AG08396 (cell line): ENCODE measurements around the gene EXOC6B.

Experiments used
- DNase-seq: peaks from one replicate; pipeline ENCODE4 v3.0.0; 2012; ENCODE audit warnings: low spot score, mixed read lengths

Gene EXOC6B

DNA sequence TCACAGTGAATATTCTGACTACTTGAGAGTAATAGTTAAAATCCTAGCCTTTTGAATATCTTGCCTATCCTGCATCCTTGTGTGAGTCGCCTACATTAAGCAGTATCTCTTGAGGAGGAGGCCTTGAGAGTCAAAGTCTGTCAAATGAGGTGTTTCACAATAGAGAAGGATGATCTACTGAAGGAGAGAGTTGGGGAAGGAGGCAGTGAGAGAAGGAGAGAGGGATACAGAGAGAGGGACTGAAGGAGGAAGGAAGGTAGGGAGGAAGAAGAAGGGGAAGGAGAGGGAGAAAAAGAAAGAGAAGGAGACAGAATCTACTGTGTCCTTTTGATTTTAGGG, 554.6 kb downstream of the EXOC6B start:
- no peak for DNase-seq

DNA sequence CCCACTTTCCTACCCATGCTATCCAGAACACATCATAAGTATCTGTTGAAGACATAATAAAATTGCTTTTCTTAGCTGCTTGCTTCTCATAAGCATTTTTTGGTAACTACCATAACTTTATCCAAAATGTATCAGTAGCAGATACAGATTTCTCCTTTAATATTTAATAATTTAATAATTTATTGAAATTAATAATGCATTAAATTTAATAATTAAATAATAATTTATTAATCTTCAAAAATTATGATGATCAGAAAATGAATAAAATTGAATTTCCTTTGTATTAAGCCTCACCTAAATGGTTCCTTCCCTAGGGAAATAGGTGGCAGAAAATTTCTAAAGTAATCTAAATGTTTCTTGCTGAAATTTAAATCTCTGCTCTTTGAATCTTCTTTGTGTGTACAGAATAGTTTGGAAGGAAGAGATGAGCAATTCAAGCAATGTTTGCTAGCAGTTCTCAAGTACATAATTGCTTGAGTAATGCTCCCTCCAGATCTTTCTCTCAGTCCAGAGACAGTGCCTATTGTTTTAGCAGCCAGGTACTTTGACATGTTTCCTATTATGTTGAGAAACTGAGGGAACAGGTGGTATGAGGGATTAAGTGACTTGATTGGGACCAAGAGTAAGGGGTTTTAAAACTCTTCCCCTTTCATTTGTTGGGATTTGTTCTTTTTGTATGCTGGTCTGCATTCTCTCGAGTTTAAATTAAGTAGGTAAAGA, 555.1 kb downstream of the EXOC6B start:
- no peak for DNase-seq

GRCh38 chr2:72263776-72264060, 562.1 kb downstream of the EXOC6B start:
- no peak for DNase-seq

- DNase-seq, result no peak
Measured at GRCh38 chr2:72263043-72263775, 562.6 kb downstream of the EXOC6B start.

DNA sequence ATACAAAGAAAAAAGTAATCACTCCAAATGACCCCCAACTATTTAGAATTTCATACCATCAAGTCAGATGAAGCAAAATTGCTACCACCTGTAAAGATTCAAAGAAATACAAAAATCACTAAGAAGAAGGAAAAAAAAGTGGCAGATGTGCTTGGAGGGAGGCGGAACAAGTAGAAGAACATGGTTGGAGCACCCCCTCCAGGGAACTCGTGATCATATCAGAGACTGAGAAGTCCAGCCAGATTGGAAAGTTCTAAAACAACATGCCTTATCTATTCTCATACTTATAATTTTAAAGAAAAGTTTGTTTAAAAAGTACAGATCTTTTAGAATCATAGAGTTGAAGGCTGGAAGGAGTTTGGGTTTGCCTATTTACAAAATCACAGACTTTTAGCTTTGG, 564.8 kb downstream of the EXOC6B start:
- DNase-seq, result no peak

DNA sequence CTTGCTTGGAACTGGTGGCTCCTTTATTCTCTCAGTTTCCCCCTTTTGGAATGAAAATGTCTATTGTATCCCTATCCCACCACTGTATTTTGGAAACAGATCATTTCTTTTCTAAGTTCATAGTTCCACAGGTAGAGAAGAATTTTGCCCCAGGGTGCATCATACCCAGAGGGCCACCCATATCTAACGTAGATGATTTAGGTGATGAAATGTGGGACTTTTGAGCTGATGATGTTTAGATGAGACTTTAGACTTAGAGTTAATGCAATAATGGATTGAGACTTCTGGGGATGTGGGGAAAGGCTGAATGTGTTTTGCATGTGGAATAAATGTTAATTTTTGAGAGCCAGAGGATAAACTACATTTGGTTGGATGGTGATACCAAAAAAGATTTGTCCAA, 570.3 kb downstream of the EXOC6B start:
- no peak for DNase-seq

GRCh38 chr2:72254831-72255451, 570.9 kb downstream of the EXOC6B start:
- no peak for DNase-seq

- DNase-seq, result no peak
Measured at GRCh38 chr2:72238311-72238710, 587.5 kb downstream of the EXOC6B start.

GRCh38 chr2:72237549-72237948, 588.3 kb downstream of the EXOC6B start:
- DNase-seq, result no peak

DNA sequence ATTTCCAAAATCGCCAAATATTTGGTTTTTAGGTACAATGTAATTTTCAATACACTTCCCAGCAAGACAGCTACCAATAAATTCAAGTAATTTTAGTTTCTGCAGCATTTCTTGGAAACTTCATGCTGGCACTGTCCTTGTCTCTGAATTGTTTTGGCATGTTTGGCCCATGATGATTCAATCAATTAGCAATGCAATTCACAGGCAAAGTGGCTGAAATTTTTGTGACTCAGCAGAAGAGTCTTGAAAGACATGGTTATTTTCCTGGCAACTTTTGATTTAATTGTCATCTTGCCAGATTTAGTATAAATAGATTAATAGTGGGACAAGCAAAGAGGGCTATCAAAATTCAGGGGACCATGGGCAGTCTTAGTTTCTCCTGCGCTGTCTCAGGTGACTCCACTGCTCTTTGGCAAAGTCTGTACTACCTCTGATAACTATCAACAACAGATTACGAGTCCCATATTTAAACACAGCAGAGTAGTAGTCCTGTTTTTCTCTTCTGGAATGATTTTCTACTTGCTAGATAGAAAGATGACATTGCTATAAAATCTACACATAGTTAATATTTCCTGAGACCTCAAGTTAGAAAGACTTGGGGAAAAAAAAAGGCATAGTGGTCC, 589.3 kb downstream of the EXOC6B start:
- DNase-seq, result peak; percentile 41

DNA sequence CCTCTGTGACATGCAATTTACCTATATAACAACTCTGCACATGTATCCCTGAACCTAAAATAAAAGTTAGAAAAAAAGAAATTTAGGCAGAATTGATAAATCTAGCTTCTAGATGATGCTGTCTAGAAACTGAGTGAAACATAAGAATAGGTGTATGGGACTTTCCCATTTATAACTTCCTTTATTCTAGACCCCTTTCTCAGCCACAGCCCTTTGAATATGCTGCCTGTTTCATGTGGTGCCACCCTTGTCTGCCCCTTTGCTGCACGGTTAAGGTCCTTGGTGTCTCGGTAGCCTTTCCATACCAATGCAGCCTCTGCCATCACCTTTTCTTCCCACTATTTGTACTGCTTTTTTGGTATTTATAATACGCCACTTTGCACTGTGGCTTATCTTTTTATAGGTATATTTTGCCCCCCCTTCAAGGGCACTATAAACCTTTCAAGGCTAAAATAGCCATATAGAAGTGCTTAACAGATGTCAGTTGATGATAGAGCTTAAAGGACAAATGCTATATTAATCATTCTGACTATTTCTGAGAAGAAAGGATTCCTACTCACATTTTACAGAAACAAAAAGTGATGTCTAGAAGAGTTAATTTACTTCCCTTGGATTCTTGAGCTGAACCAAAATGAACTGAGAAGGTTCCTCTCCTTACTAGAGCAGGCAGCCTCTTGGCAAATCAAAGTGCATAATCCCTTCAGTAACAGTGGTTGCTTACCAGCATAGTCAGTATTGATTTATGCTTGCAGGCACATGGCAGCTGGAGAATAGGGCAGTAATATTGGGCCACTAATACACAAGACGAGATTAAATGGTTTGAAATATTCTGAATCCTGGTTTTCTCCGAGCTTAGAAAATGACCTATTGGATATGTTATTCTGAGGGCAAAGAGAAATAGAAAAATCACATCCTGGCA, 590.1 kb downstream of the EXOC6B start:
- no peak for DNase-seq

DNA sequence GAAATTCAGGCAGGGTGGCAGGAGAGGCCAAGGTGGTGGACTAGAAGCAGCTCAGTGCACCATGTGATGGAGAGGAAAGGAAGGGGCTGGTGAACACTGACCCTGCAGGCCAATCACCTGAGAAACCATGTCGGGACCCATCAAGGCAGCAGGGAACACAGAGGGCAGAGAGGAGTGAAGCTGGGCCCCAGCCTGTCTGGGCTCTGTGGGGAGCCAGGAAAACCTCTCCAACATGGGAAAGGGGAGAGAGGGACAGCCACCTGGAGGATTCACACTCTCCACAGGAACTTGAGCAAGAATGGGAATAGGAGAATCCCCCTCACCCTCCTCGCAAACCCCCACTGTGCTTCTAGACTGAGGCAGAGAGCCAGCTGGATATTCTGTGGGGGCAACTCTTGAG, 592.6 kb downstream of the EXOC6B start:
- no peak for DNase-seq

DNA sequence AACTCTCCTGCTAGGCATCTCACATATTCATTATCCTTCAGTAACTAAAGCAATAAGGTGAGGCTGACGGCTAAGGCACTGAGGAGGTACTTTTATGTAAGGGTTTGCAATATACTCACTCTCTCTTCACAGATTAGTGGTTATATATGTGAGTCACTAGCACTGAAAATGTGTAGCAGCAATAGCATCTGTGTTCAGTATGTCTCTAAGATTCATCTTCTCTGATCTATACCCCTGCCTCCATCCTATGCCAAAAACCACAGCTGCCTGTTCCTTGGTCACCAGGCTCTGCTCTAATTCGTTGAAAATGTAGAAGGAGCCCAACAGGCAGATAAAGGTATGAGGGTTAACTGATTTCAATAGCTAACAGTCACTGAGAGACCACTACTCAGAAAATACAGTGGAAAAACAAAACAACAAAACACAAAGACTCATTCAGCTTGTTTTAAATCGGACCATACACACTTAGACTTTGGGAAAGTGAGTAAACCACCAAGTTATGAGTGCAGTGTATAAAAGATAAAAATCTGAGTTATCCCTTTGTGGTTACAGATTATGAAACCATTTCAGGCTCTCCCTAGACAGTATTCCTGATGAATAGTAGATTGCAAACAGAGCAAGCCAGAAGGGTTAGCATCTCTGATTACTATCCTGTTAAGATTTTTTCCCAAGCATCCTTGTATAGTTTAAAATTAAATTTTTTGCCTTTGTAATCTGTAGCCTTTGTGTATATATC, 602.8 kb downstream of the EXOC6B start:
- no peak for DNase-seq

- DNase-seq, result no peak
Measured at GRCh38 chr2:72220170-72220569, 605.7 kb downstream of the EXOC6B start.

DNA sequence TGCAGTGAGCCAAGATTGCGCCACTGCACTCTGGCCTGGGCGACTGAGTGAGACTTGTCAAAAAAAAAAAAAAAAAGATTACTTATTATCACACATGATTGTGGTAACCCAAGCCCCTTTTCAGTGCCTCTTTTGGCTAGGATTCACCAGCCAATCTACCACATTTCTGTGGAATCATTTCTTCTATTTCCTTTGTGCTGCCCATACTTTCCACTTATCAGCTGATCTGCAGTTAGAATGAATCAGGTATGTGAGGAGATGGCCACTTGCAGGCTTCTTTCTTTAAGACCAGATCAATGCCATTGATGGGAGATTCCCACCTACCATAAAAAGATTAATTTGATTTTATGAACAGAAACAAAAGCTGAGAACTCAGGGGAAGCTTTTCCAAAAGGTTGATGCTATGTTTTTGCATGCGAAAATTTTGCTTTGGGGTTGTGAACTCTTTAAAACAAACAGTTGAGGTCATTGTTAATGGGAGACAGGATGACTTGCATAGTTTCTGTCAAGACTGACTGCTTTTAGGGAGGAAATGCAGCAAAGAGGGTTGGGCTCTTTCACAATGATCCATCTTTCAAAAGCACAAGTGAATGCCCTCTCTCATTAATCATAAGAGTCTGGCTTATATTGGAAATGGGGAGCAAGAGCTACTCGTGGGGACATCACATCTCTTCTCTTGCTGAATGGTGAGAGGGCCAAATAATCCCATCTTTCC, 611.2 kb downstream of the EXOC6B start:
- peak; percentile 32 for DNase-seq

GRCh38 chr2:72212486-72212855, 613.4 kb downstream of the EXOC6B start:
- DNase-seq, result no peak

- DNase-seq, result peak; percentile 16
Measured at GRCh38 chr2:72211777-72212485, 613.9 kb downstream of the EXOC6B start.

GRCh38 chr2:72211350-72211749, 614.5 kb downstream of the EXOC6B start:
- DNase-seq, result no peak

- no peak for DNase-seq
Measured at GRCh38 chr2:72210470-72210869, 615.4 kb downstream of the EXOC6B start.

- DNase-seq, result no peak
Measured at GRCh38 chr2:72208225-72208624, 617.6 kb downstream of the EXOC6B start.
